Endothelial cell of umbilical vein (primary cell): ENCODE measurements around the gene CILP2. TPM values are rescaled to one million over a fixed set of nuclear protein-coding genes. Genes with fewer than 3 reads are reported as not detected.

ENCODE experiments used
- BruUV-seq: library from RNA; stranded (reverse); fragments of 400-500 nt; replicated peaks from 2 replicates; lab custom pipeline; 2021; lab: Mats Ljungman, UMichigan
- CTCF ChIA-PET: fragments of 300-600, 350-600 bp; sonication (Branson Sonifier 250); formaldehyde crosslinking; loops from one replicate; lab custom pipeline; 2021; ENCODE audit warnings: antibody characterized with exemption, inconsistent platforms; lab: Charles Lee
- POLR2A ChIA-PET: fragments of 300-600, 350-600 bp; sonication (Branson Sonifier 250); formaldehyde crosslinking; loops from one replicate; lab custom pipeline; 2021; ENCODE audit warnings: antibody characterized with exemption, inconsistent platforms; lab: Charles Lee
- DNase-seq: peaks from one replicate; pipeline ENCODE4 v3.0.0-alpha.2; 2011; ENCODE audit warnings: low read depth, low spot score
- FAIRE-seq: peaks from 2 replicates; lab custom pipeline; 2011; peaks lifted over from hg19 to GRCh38; lab: Jason Lieb, UNC
- H2AFZ ChIP-seq: 2 replicates; pipeline ENCODE4 v1.6.0; 2012; ENCODE audit warnings: low read depth, low read length, control low read depth, inconsistent platforms
- H3K27ac ChIP-seq: 2 replicates; pipeline ENCODE4 v1.5.1; 2011; ENCODE audit warnings: low read depth, mild to moderate bottlenecking, control low read depth, low read length, moderate library complexity; ENCODE audit not compliant: insufficient read depth
- H3K27me3 ChIP-seq, 2 experiments: 2 replicates each; pipeline versions ENCODE4 v1.6.0 to v1.6.1; 2011; ENCODE audit warnings: low read length in 2 of 2, mixed read lengths in 1 of 2; ENCODE audit not compliant: control insufficient read depth in 2 of 2, insufficient read depth in 2 of 2
- H3K36me3 ChIP-seq, 2 experiments: 2 replicates in 1 of 2; 3 replicates in 1 of 2; pipeline ENCODE4 v1.5.1; 2011; ENCODE audit warnings: low read length in 2 of 2, mild to moderate bottlenecking in 1 of 2, moderate library complexity in 1 of 2; ENCODE audit not compliant: control insufficient read depth in 2 of 2, insufficient read depth in 2 of 2; ENCODE audit errors: extremely low read depth in 1 of 2
- H3K4me1 ChIP-seq: 3 replicates; pipeline ENCODE4 v1.5.1; 2011; ENCODE audit warnings: mild to moderate bottlenecking, low read length; ENCODE audit not compliant: control insufficient read depth, insufficient read depth; ENCODE audit errors: extremely low read depth
- H3K4me2 ChIP-seq: 2 replicates; pipeline ENCODE4 v1.6.1; 2011; ENCODE audit warnings: low read length, control low read depth, mixed read lengths; ENCODE audit not compliant: insufficient read depth
- H3K4me3 ChIP-seq, 3 experiments: fragments of 200-600 bp in 1 of 3; sonication (generic), shearing (Covaris generic) in 1 of 3; replicated peaks in 1 of 3; 2 replicates each; pipeline ENCODE4 v1.5.1; 2011 to 2016; ENCODE audit warnings: control low read depth in 3 of 3, low read length in 3 of 3, mild to moderate bottlenecking in 2 of 3, inconsistent platforms in 1 of 3, low read depth in 1 of 3, moderate library complexity in 1 of 3; ENCODE audit not compliant: insufficient read depth in 1 of 3
- H3K79me2 ChIP-seq: 2 replicates; pipeline ENCODE4 v1.6.0; 2012; ENCODE audit warnings: low read length, inconsistent platforms; ENCODE audit not compliant: control insufficient read depth, insufficient read depth
- H3K9ac ChIP-seq: replicated peaks from 2 replicates; pipeline ENCODE3; 2011; ENCODE audit warnings: low read length, control low read depth; ENCODE audit not compliant: insufficient read depth; ENCODE audit errors: extremely low read depth
- H3K9me1 ChIP-seq: replicated peaks from 3 replicates; pipeline ENCODE4 v1.6.0; 2011; ENCODE audit warnings: mild to moderate bottlenecking, low read length; ENCODE audit not compliant: control insufficient read depth, insufficient read depth; ENCODE audit errors: extremely low read depth
- H3K9me3 ChIP-seq: replicated peaks from 2 replicates; pipeline ENCODE4 v1.5.1; 2012; ENCODE audit warnings: low read length, inconsistent platforms; ENCODE audit not compliant: control insufficient read depth, insufficient read depth
- H4K20me1 ChIP-seq: replicated peaks from 2 replicates; pipeline ENCODE3; 2011; ENCODE audit warnings: mild to moderate bottlenecking, low read length; ENCODE audit not compliant: control insufficient read depth, insufficient read depth; ENCODE audit errors: extremely low read depth
- EZH2 ChIP-seq: IDR thresholded peaks from 2 replicates; pipeline ENCODE4 v1.6.1; 2012; ENCODE audit warnings: borderline replicate concordance, low read depth, mild to moderate bottlenecking, moderate library complexity, low read length, inconsistent platforms; ENCODE audit not compliant: severe bottlenecking
- FOS ChIP-seq: IDR thresholded peaks from 2 replicates; pipeline ENCODE4 v1.6.1; 2011; ENCODE audit warnings: mild to moderate bottlenecking, low read length, moderate library complexity, borderline replicate concordance; ENCODE audit not compliant: insufficient read depth
- GATA2 ChIP-seq: IDR thresholded peaks from 2 replicates; pipeline ENCODE4 v1.7.0; 2011; ENCODE audit warnings: low read depth, mild to moderate bottlenecking, moderate library complexity, mixed read lengths, low read length; ENCODE audit not compliant: insufficient read length, insufficient read depth
- JUN ChIP-seq: IDR thresholded peaks from 2 replicates; pipeline ENCODE4 v1.6.1; 2011; ENCODE audit warnings: borderline replicate concordance, low read depth; ENCODE audit not compliant: insufficient read length, insufficient read depth
- MYC ChIP-seq: IDR thresholded peaks from one replicate; pipeline ENCODE4 v1.6.1; 2011; ENCODE audit warnings: mild to moderate bottlenecking, low read depth, low read length
- POLR2A ChIP-seq: IDR thresholded peaks from 2 replicates; pipeline ENCODE4 v1.6.1; 2012; ENCODE audit warnings: low read depth, mild to moderate bottlenecking, control low read depth, low read length
- POLR2AphosphoS5 ChIP-seq: IDR thresholded peaks from 2 replicates; pipeline ENCODE4 v1.6.1; 2012; ENCODE audit warnings: low read depth, mild to moderate bottlenecking, control low read depth, low read length, moderate library complexity; ENCODE audit not compliant: insufficient read depth
- dilution Hi-C: fragments of 300-500 bp; cut with MboI; formaldehyde crosslinking; loops from one replicate; pipeline ENCODE4 v1.15.0; 2019; ENCODE audit warnings: low sequenced_read_pairs; ENCODE audit not compliant: extremely low pct_ligation_motif_present
- intact Hi-C: fragments of 100-400 bp; cut with micrococcal nuclease; formaldehyde crosslinking; loops from one replicate; pipeline ENCODE4 v1.10.0; 2022
- polyA plus RNA-seq, 4 experiments: library from polyadenylated mRNA; depleted of rRNA in 3 of 4; stranded (reverse) in 3 of 4; unstranded in 1 of 4; fragments of >200 nt; gene quantifications; 2 replicates each; pipeline versions ENCODE4 v1.2.1 to v1.2.3, GENCODE V29; 2011 to 2012; ENCODE audit warnings: missing spikeins in 1 of 4
- total RNA-seq: library from RNA; stranded (reverse); gene quantifications from 2 replicates; pipeline ENCODE4 v1.2.3, GENCODE V29; 2021
- TF ChIP-seq, protein P1 (sequence below): IDR thresholded peaks from 2 replicates; pipeline ENCODE4 v1.6.1; 2011; ENCODE audit not compliant: insufficient read depth, insufficient read length
- TF ChIP-seq, protein P2 (sequence below), 2 donors: IDR thresholded peaks; 1 replicate in 1 of 2; 2 replicates in 1 of 2; pipeline ENCODE4 v1.5.1; 2011; ENCODE audit warnings: low read length in 2 of 2, mild to moderate bottlenecking in 2 of 2, moderate library complexity in 2 of 2, control low read depth in 1 of 2, inconsistent platforms in 1 of 2, low read depth in 1 of 2; ENCODE audit not compliant: insufficient read depth in 1 of 2; ENCODE audit errors: extremely low read depth in 1 of 2

CILP2 gene
- total and polyA plus RNA-seq, 2 donors (not counting 3 experiments of a cell fraction or from before 2014, with no cell fraction given), result 0.01 TPM; not detected in 1

DNA sequence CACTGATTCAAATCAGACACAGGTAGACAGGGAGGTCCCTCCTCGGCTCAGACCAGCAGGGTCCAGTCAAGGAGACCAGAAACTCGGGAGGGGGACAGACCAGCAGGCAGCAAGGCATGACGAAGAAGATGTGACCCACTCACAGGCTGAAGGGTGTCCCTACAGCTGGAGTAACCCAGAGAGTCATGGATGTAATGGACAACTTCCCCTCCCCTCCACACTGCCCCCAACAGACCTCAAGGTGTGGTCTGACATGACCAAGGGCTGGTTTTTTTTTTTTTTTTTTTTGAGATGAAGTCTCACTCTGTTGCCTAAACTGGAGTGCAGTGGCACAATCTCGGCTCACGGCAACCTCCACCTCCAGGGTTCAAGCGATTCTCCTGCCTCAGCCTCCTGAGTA, 46.3 kb downstream of the CILP2 start:
- TF ChIP-seq POLR2A (no peak), EZH2 (no peak), JUN (no peak), MYC (no peak), POLR2AphosphoS5 (no peak), GATA2 (no peak), FOS (no peak)
- TF ChIP-seq, protein P1, sequence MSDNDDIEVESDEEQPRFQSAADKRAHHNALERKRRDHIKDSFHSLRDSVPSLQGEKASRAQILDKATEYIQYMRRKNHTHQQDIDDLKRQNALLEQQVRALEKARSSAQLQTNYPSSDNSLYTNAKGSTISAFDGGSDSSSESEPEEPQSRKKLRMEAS, result no peak
- TF ChIP-seq, protein P2, sequence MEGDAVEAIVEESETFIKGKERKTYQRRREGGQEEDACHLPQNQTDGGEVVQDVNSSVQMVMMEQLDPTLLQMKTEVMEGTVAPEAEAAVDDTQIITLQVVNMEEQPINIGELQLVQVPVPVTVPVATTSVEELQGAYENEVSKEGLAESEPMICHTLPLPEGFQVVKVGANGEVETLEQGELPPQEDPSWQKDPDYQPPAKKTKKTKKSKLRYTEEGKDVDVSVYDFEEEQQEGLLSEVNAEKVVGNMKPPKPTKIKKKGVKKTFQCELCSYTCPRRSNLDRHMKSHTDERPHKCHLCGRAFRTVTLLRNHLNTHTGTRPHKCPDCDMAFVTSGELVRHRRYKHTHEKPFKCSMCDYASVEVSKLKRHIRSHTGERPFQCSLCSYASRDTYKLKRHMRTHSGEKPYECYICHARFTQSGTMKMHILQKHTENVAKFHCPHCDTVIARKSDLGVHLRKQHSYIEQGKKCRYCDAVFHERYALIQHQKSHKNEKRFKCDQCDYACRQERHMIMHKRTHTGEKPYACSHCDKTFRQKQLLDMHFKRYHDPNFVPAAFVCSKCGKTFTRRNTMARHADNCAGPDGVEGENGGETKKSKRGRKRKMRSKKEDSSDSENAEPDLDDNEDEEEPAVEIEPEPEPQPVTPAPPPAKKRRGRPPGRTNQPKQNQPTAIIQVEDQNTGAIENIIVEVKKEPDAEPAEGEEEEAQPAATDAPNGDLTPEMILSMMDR (IDR thresholded peaks at IDR 0.05; ENCODE audit: extremely low read depth in 1 of 2, insufficient read depth in 1 of 2, low read depth in 1 of 2, low read length in 2 of 2), result no peak
- CTCF ChIA-PET, result no interaction called here
- FAIRE-seq, result no peak

More for the DNA sequence above, 46.3 kb downstream of the CILP2 start:
- H3K9ac ChIP-seq, result no peak overlapping the region
- H3K36me3 ChIP-seq, result no peaks in the 10 kb centered on the region
- no peaks in the 10 kb centered on the region for H3K4me1 ChIP-seq
- no peak overlapping the region for H3K4me3 ChIP-seq
- DNase-seq, result no peak
- H3K9me1 ChIP-seq, result no peaks in the 10 kb centered on the region
- H4K20me1 ChIP-seq, result no peaks in the 10 kb centered on the region
- no peaks in the 10 kb centered on the region for H3K27me3 ChIP-seq
- dilution Hi-C loops, result no loop called here
- POLR2A ChIA-PET, result no interaction called here
- no peak overlapping the region for H2AFZ ChIP-seq
- H3K27ac ChIP-seq, result no peak overlapping the region
- intact Hi-C loops, result no loop called here
- no peak overlapping the region for H3K4me2 ChIP-seq
- no TSS peak for BruUV-seq
- H3K79me2 ChIP-seq, result no peaks in the 10 kb centered on the region
- H3K9me3 ChIP-seq, result no peaks in the 10 kb centered on the region
